Naive thymus-derived CD4-positive, alpha-beta T cell (primary cell): ENCODE data around the gene PTGER1. TPM values are rescaled to one million over a fixed set of nuclear protein-coding genes. Genes with fewer than 3 reads are reported as not detected.
"Not testable (repeated sequence)": the region's sequence is repeated elsewhere in the genome, so short reads cannot be mapped to it uniquely, and the experiment has no call there.

Experiments
- ATAC-seq: fragments of 150-1000 bp; cut with Tn5 transposase; 2 replicates; pipeline ENCODE4 v1.10.0; 2021; ENCODE audit warnings: mild to moderate bottlenecking, moderate library complexity
- CTCF ChIA-PET: fragments of 350-600 bp; sonication (Branson Sonifier 250); formaldehyde crosslinking; loops from one replicate; lab custom pipeline; 2021; ENCODE audit warnings: antibody characterized with exemption; lab: Charles Lee
- POLR2A ChIA-PET: fragments of 350-600 bp; sonication (Branson Sonifier 250); formaldehyde crosslinking; loops from one replicate; lab custom pipeline; 2021; ENCODE audit warnings: antibody characterized with exemption, inconsistent platforms; lab: Charles Lee
- DNase-seq, 9 donors: peaks; one replicate each; pipeline versions ENCODE4 v3.0.0 to v3.0.0-alpha.2; 2020 to 2022; ENCODE audit warnings: mixed read lengths in 1 of 9
- H3K27ac ChIP-seq: one replicate; pipeline ENCODE4 v1.7.0; 2013; ENCODE audit warnings: mild to moderate bottlenecking, low read depth, low read length, moderate library complexity
- H3K27me3 ChIP-seq, 2 donors: one replicate each; pipeline ENCODE4 v1.7.0; 2013; ENCODE audit warnings: low read length in 2 of 2, mild to moderate bottlenecking in 2 of 2, moderate library complexity in 2 of 2; ENCODE audit not compliant: control insufficient read depth in 2 of 2, insufficient read depth in 2 of 2
- H3K36me3 ChIP-seq, 3 experiments: 1 replicate in 2 of 3; 2 replicates in 1 of 3; pipeline ENCODE4 v1.7.0; 2013; ENCODE audit warnings: low read length in 3 of 3, mild to moderate bottlenecking in 3 of 3, moderate library complexity in 1 of 3; ENCODE audit not compliant: insufficient read depth in 3 of 3, control insufficient read depth in 2 of 3
- H3K4me1 ChIP-seq, 2 donors: one replicate each; pipeline ENCODE4 v1.7.0; 2013; ENCODE audit warnings: low read length in 2 of 2, mild to moderate bottlenecking in 2 of 2, moderate library complexity in 1 of 2; ENCODE audit not compliant: control insufficient read depth in 2 of 2, insufficient read depth in 2 of 2
- H3K4me3 ChIP-seq: 2 replicates; pipeline ENCODE4 v1.7.0; 2013; ENCODE audit warnings: mild to moderate bottlenecking, low read length
- H3K9me3 ChIP-seq, 3 experiments: 1 replicate in 2 of 3; 2 replicates in 1 of 3; pipeline ENCODE4 v1.7.0; 2013; ENCODE audit warnings: low read length in 3 of 3; ENCODE audit not compliant: control insufficient read depth in 2 of 3
- H3K27ac Mint-ChIP-seq, 9 donors: one replicate each; pipeline ENCODE4 v1.8.0; 2020 to 2022; ENCODE audit warnings: mixed read lengths in 9 of 9, mild to moderate bottlenecking in 8 of 9, moderate library complexity in 5 of 9, inconsistent platforms in 2 of 9
- H3K27me3 Mint-ChIP-seq, 5 donors: one replicate each; pipeline ENCODE4 v1.8.0; 2021 to 2022; ENCODE audit warnings: mixed read lengths in 5 of 5, mild to moderate bottlenecking in 1 of 5
- H3K36me3 Mint-ChIP-seq, 5 donors: one replicate each; pipeline ENCODE4 v1.8.0; 2020 to 2022; ENCODE audit warnings: mixed read lengths in 5 of 5, mild to moderate bottlenecking in 3 of 5, inconsistent platforms in 1 of 5
- H3K4me1 Mint-ChIP-seq, 7 donors: one replicate each; pipeline ENCODE4 v1.8.0; 2020 to 2022; ENCODE audit warnings: mixed read lengths in 7 of 7, mild to moderate bottlenecking in 3 of 7, inconsistent platforms in 1 of 7
- H3K4me3 Mint-ChIP-seq, 10 donors: one replicate each; pipeline ENCODE4 v1.8.0; 2020 to 2022; ENCODE audit warnings: mild to moderate bottlenecking in 10 of 10, mixed read lengths in 10 of 10, moderate library complexity in 6 of 10, inconsistent platforms in 2 of 10
- H3K9me3 Mint-ChIP-seq, 11 donors: one replicate each; pipeline ENCODE4 v1.8.0; 2020 to 2022; ENCODE audit warnings: mixed read lengths in 11 of 11, mild to moderate bottlenecking in 4 of 11, inconsistent platforms in 1 of 11, moderate library complexity in 1 of 11
- intact Hi-C, 2 donors: fragments of 100-400 bp; cut with micrococcal nuclease; formaldehyde crosslinking; loops; one replicate each; pipeline ENCODE4 v1.15.1; 2023
- polyA plus RNA-seq, 2 donors: library from polyadenylated mRNA; unstranded; fragments of 300-500 nt; fragmentation: Illumina TruSeq; gene quantifications; one replicate each; pipeline ENCODE4 v1.2.3, GENCODE V29; 2021
- total RNA-seq, 6 experiments: library from RNA in 5 of 6; stranded (reverse) in 5 of 6; gene quantifications; 1 replicate in 5 of 6; 2 replicates in 1 of 6; pipeline ENCODE4 v1.2.3 and lab custom pipeline; 2021 to 2026

The PTGER1 gene
- total and polyA plus RNA-seq, 7 experiments from 2014 or later, result 0.46 TPM; not detected in 6

- DNase-seq (no peak), ATAC-seq (peak; percentile 96)
- Mint-ChIP-seq H3K27ac (peak overlapping the region in 4 of 9 donors; percentile 11 to 52 (median 40)), H3K9me3 (no peaks in the 10 kb centered on the region), H3K27me3 (no peaks in the 10 kb centered on the region), H3K4me1 (peaks cover 0 to 14% (median 5%) of the 10 kb centered on the region in 7 donors), H3K36me3 (peaks cover 10 to 52% (median 18%) of the 10 kb centered on the region in 5 donors), H3K4me3 (no peak overlapping the region)
- no peak overlapping the region for H3K27ac ChIP-seq
- POLR2A ChIA-PET, result interaction anchor here (1.2 kb wide), 1 partner anchor 40 kb away, joined by 4 read pairs; the partner anchor contains the start of gene DDX39A
- intact Hi-C loops, result no loop called here
- H3K4me1 ChIP-seq, result peaks cover 0 to 12% of the 10 kb centered on the region in 2 donors
- CTCF ChIA-PET, result interaction anchor here (0.8 kb wide), 2 partner anchors 12 to 20 kb away, joined by 3 read pairs; no protein-coding TSS in a partner anchor
- H3K27me3 ChIP-seq, result no peaks in the 10 kb centered on the region
- no peaks in the 10 kb centered on the region for H3K9me3 ChIP-seq
- peaks cover 0 to 85% (median 19%) of the 10 kb centered on the region in 3 experiments for H3K36me3 ChIP-seq
- no peak overlapping the region for H3K4me3 ChIP-seq
Measured at GRCh38 chr19:14459703-14460102, 15.5 kb downstream of the PTGER1 start.

DNA sequence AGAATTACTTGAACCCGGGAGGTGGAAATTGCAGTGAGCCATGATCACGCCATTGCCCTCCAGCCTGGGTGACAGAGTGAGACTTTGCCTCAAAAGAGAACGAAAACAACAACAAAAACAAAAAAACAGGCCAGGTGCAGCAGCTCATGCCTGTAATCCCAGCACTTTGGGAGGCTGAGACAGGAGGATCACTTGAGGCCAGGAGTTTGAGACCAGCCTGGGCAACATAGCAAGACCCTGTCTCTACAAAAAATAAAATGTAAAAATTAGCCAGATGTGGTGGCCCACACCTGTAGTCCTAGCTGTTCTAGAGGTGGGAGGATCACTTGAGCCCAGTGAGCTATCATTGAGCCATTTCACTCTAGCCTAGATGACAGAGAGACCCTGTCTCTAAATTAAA lies 22.9 kb downstream of the PTGER1 start:
- H3K4me1 ChIP-seq, intact Hi-C loops, DNase-seq, H3K27me3 Mint-ChIP-seq, H3K4me3 ChIP-seq, H3K4me3 Mint-ChIP-seq, H3K27ac Mint-ChIP-seq, H3K27ac ChIP-seq, H3K27me3 ChIP-seq, ATAC-seq, H3K9me3 ChIP-seq, H3K9me3 Mint-ChIP-seq: not testable (repeated sequence)
- peaks cover 26 to 91% (median 33%) of the 10 kb centered on the region in 3 experiments for H3K36me3 ChIP-seq
- Mint-ChIP-seq H3K4me1 (peaks cover 0 to 20% (median 14%) of the 10 kb centered on the region in 7 donors), H3K36me3 (peaks cover 4 to 35% (median 27%) of the 10 kb centered on the region in 5 donors)
- CTCF ChIA-PET, result interaction anchor here (0.6 kb wide), 2 partner anchors 27 to 93 kb away, joined by 3 to 6 read pairs; no protein-coding TSS in a partner anchor
- POLR2A ChIA-PET, result interaction anchor here (0.6 to 1.0 kb wide), 2 partner anchors 35 to 317 kb away, joined by 3 read pairs; no protein-coding TSS in a partner anchor

DNA sequence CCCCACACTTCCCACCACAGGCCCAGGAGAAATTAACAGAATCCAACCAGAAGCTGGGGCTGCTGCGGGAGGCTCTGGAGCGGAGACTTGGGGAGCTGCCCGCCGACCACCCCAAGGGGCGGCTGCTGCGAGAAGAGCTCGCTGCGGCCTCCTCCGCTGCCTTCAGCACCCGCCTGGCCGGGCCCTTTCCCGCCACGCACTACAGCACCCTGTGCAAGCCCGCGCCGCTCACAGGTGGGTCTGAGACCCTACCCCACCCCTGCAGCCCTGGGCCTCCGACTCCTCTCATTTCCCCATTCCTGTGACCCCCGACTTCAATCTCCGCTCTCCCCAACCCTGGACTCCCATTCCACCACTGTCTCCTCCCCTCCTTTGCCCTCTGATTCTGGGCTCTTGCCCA lies 24.3 kb downstream of the PTGER1 start:
- Histone ChIP-seq H3K27ac (no peak overlapping the region), H3K9me3 (no peaks in the 10 kb centered on the region), H3K4me1 (peaks cover 0 to 5% of the 10 kb centered on the region in 2 donors), H3K36me3 (peaks cover 37 to 94% (median 40%) of the 10 kb centered on the region in 3 experiments), H3K4me3 (no peak overlapping the region), H3K27me3 (no peaks in the 10 kb centered on the region)
- H3K27ac Mint-ChIP-seq, result no peak overlapping the region
- H3K27me3 Mint-ChIP-seq, result no peaks in the 10 kb centered on the region
- H3K4me1 Mint-ChIP-seq, result peaks cover 0 to 21% (median 19%) of the 10 kb centered on the region in 7 donors
- intact Hi-C loops, result no loop called here
- CTCF ChIA-PET, result interaction anchor here (0.6 kb wide), 1 partner anchor 28 kb away, joined by 3 read pairs; no protein-coding TSS in a partner anchor
- H3K36me3 Mint-ChIP-seq, result peaks cover 1 to 46% (median 31%) of the 10 kb centered on the region in 5 donors
- no peak for ATAC-seq
- H3K4me3 Mint-ChIP-seq, result no peak overlapping the region
- POLR2A ChIA-PET, result no interaction called here
- no peaks in the 10 kb centered on the region for H3K9me3 Mint-ChIP-seq
- DNase-seq, result no peak

- H3K9me3 ChIP-seq, result no peaks in the 10 kb centered on the region
- ATAC-seq, result peak; percentile 97
- POLR2A ChIA-PET, result no interaction called here
- peak in 8 of 9 donors; percentile 37 to 71 (median 54) for DNase-seq
- no peak overlapping the region for H3K27ac ChIP-seq
- intact Hi-C loops, result no loop called here
- H3K4me3 ChIP-seq, result no peak overlapping the region
- Mint-ChIP-seq H3K4me1 (peaks cover 0 to 20% (median 18%) of the 10 kb centered on the region in 7 donors), H3K9me3 (no peaks in the 10 kb centered on the region), H3K36me3 (peaks cover 0 to 41% (median 30%) of the 10 kb centered on the region in 5 donors), H3K27me3 (no peaks in the 10 kb centered on the region), H3K4me3 (no peak overlapping the region), H3K27ac (peak overlapping the region in 6 of 9 donors; percentile 28 to 78 (median 64))
- no peaks in the 10 kb centered on the region for H3K27me3 ChIP-seq
- H3K36me3 ChIP-seq, result peaks cover 37 to 94% (median 40%) of the 10 kb centered on the region in 3 experiments
- CTCF ChIA-PET, result interaction anchor here (0.6 kb wide), 1 partner anchor 29 kb away, joined by 3 read pairs; no protein-coding TSS in a partner anchor
- peaks cover 0 to 5% of the 10 kb centered on the region in 2 donors for H3K4me1 ChIP-seq
Measured at GRCh38 chr19:14450168-14450874, 24.8 kb downstream of the PTGER1 start.

DNA sequence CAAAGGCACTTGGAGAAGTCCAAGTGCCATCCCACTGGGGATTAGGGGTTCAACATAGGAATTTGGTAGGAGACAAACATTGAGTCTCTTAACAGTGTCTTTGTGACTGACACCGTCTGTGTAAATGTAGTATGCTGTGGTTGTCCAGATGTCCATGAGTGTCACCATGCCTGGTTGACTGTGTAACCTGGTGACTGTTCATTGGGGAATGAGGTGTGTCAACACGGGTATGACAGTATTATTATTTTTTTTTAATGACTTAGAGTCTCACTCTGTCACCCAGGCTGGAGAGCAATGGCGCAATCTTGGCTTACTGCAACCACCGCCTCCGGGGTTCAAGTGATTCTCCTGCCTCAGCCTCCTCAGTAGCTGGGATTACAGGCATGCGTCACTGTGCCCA lies 25.8 kb downstream of the PTGER1 start:
- H3K27ac Mint-ChIP-seq, result peak overlapping the region in 3 of 9 donors; percentile 16 to 61 (median 17)

DNA sequence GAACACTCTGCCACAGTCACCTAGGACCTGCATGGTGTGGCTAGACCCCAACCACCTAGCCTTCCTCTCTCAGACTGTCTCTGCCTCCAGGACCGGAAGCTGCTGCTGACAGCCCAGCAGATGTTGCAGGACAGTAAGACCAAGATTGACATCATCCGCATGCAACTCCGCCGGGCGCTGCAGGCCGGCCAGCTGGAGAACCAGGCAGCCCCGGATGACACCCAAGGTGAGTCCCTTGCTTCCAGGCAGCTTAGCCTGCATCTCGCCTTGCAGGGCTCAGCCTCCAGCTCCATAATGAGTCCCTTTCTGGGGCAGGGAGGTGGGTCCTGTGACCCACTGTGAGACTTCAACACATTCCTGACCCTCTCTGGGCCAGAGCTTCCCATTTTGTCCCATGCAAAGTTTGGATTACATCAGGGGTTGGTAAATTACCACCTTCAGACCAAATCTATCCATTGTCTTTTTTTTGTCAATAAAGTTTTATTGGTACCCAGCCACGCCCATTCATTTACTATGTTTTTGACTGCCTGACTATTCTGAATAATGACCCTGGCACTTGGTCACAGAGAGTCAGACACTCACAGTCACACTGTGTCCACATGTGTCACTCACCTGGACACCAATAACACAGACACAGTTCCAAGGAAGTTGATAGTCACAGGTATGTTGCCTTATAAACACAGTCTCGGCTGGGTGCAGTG lies 28.7 kb downstream of the PTGER1 start:
- no peaks in the 10 kb centered on the region for H3K9me3 ChIP-seq
- H3K4me3 ChIP-seq, result no peak overlapping the region
- H3K4me3 Mint-ChIP-seq, result peak overlapping the region in 1 of 10 donors; percentile 16
- DNase-seq (no peak), ATAC-seq (no peak)
- H3K36me3 Mint-ChIP-seq, result peaks cover 4 to 59% (median 35%) of the 10 kb centered on the region in 5 donors
- H3K27me3 ChIP-seq, result no peaks in the 10 kb centered on the region
- H3K27ac Mint-ChIP-seq, result peak overlapping the region in 4 of 9 donors; percentile 25 to 72 (median 30)
- peaks cover 9 to 43% (median 36%) of the 10 kb centered on the region in 7 donors for H3K4me1 Mint-ChIP-seq
- CTCF ChIA-PET, result interaction anchor here (0.6 kb wide), 1 partner anchor 296 kb away, joined by 3 read pairs; no protein-coding TSS in a partner anchor
- H3K4me1 ChIP-seq, result peaks cover 0 to 10% of the 10 kb centered on the region in 2 donors
- POLR2A ChIA-PET, result interaction anchor here (1.0 to 1.9 kb wide), 3 partner anchors 26 to 32 kb away, joined by 3 to 7 read pairs (median 5); no protein-coding TSS in a partner anchor
- H3K9me3 Mint-ChIP-seq, result no peaks in the 10 kb centered on the region
- H3K27ac ChIP-seq, result no peak overlapping the region
- intact Hi-C loops, result no loop called here
- peaks cover 49 to 96% (median 52%) of the 10 kb centered on the region in 3 experiments for H3K36me3 ChIP-seq
- H3K27me3 Mint-ChIP-seq, result no peaks in the 10 kb centered on the region

More for the DNA sequence above, 25.8 kb downstream of the PTGER1 start:
- Histone ChIP-seq H3K36me3 (peaks cover 37 to 94% (median 43%) of the 10 kb centered on the region in 3 experiments), H3K9me3 (no peaks in the 10 kb centered on the region), H3K27ac (no peak overlapping the region), H3K4me1 (peaks cover 0 to 5% of the 10 kb centered on the region in 2 donors), H3K4me3 (no peak overlapping the region), H3K27me3 (no peaks in the 10 kb centered on the region)
- Mint-ChIP-seq H3K4me1 (peaks cover 6 to 28% (median 23%) of the 10 kb centered on the region in 7 donors), H3K27me3 (no peaks in the 10 kb centered on the region), H3K36me3 (peaks cover 4 to 42% (median 34%) of the 10 kb centered on the region in 5 donors), H3K4me3 (no peak overlapping the region), H3K9me3 (no peaks in the 10 kb centered on the region)
- intact Hi-C loops, result no loop called here
- ChIA-PET CTCF (no interaction called here), POLR2A (no interaction called here)
- ATAC-seq (no peak), DNase-seq (no peak)
